HEK293 (cell line): ENCODE data around the gene KLHL7.

ENCODE experiments used
- CTCF ChIA-PET: fragments of 350-600 bp; formaldehyde crosslinking; extraction: SDS; loops from one replicate; lab custom pipeline; 2021; ENCODE audit warnings: antibody characterized with exemption; lab: Yijun Ruan, JAX
- POLR2A ChIA-PET: fragments of 300-600 bp; formaldehyde crosslinking; extraction: SDS; loops from one replicate; lab custom pipeline; 2020; ENCODE audit warnings: antibody characterized with exemption, inconsistent platforms; lab: Yijun Ruan, JAX
- H3K27ac ChIP-seq: fragments of 200-500 bp; sonication (Bioruptor generic); 2 replicates; pipeline ENCODE4 v1.5.1; 2014; ENCODE audit warnings: low read depth, low read length, control low read depth, inconsistent platforms; ENCODE audit errors: extremely low read depth
- H3K36me3 ChIP-seq, 2 experiments: fragments of 200-500 bp in 1 of 2; sonication (Bioruptor generic) in 1 of 2; 1 replicate in 1 of 2; 2 replicates in 1 of 2; pipeline ENCODE4 v1.5.1; 2014 to 2017; ENCODE audit warnings: inconsistent platforms in 2 of 2, low read length in 2 of 2; ENCODE audit not compliant: control insufficient read depth in 2 of 2, insufficient read depth in 1 of 2
- H3K4me1 ChIP-seq: fragments of 200-500 bp; sonication (Bioruptor generic); 2 replicates; pipeline ENCODE4 v1.5.1; 2014; ENCODE audit warnings: mild to moderate bottlenecking, low read length, inconsistent platforms; ENCODE audit not compliant: control insufficient read depth, insufficient read depth
- H3K4me3 ChIP-seq: 2 replicates; pipeline ENCODE4 v1.5.1; 2011; ENCODE audit warnings: low read depth, mild to moderate bottlenecking, control low read depth, low read length, moderate library complexity
- H3K9me3 ChIP-seq: fragments of 200-500 bp; sonication (Bioruptor generic); 2 replicates; pipeline ENCODE4 v1.5.1; 2014; ENCODE audit warnings: low read depth, low read length, inconsistent platforms; ENCODE audit not compliant: control insufficient read depth, insufficient read depth
- BCL11B ChIP-seq: fragments of 450-650 bp; formaldehyde crosslinking; IDR thresholded peaks from 2 replicates; pipeline ENCODE4 v1.5.1; 2016; ENCODE audit warnings: low read depth, missing biosample characterization, missing genetic modification characterization
- OVOL3 ChIP-seq: fragments of 450-650 bp; formaldehyde crosslinking; IDR thresholded peaks from 2 replicates; pipeline ENCODE4 v1.5.1; 2016; ENCODE audit warnings: missing biosample characterization, missing genetic modification characterization
- PBX3 ChIP-seq: sonication (generic); formaldehyde crosslinking; IDR thresholded peaks from 2 replicates; pipeline ENCODE4 v1.8.1; 2022; ENCODE audit warnings: mild to moderate bottlenecking, moderate library complexity, missing genetic modification reagents
- PRDM4 ChIP-seq: fragments of 450-650 bp; formaldehyde crosslinking; IDR thresholded peaks from 2 replicates; pipeline ENCODE4 v1.5.1; 2017; ENCODE audit warnings: missing biosample characterization, missing genetic modification characterization
- ZFP3 ChIP-seq: fragments of 450-650 bp; formaldehyde crosslinking; IDR thresholded peaks from 2 replicates; pipeline ENCODE4 v1.5.1; 2016; ENCODE audit warnings: low read depth, missing biosample characterization, missing genetic modification characterization
- ZFP37 ChIP-seq: fragments of 450-650 bp; formaldehyde crosslinking; IDR thresholded peaks from 2 replicates; pipeline ENCODE4 v1.5.1; 2016; ENCODE audit warnings: missing biosample characterization, missing genetic modification characterization
- ZNF132 ChIP-seq: fragments of 450-650 bp; formaldehyde crosslinking; IDR thresholded peaks from 2 replicates; pipeline ENCODE4 v1.5.1; 2017; ENCODE audit warnings: missing biosample characterization, missing genetic modification characterization, borderline replicate concordance
- ZNF211 ChIP-seq: fragments of 450-650 bp; formaldehyde crosslinking; IDR thresholded peaks from 2 replicates; pipeline ENCODE4 v1.5.1; 2016; ENCODE audit warnings: low read depth, missing biosample characterization, missing genetic modification characterization
- ZNF335 ChIP-seq: fragments of 450-650 bp; formaldehyde crosslinking; conservative IDR thresholded peaks from 2 replicates; pipeline ENCODE4 v1.5.1; 2016; ENCODE audit warnings: missing biosample characterization, missing genetic modification characterization
- ZNF416 ChIP-seq: fragments of 450-650 bp; formaldehyde crosslinking; IDR thresholded peaks from 2 replicates; pipeline ENCODE4 v1.5.1; 2016; ENCODE audit warnings: missing biosample characterization, missing genetic modification characterization
- ZNF514 ChIP-seq: fragments of 450-650 bp; formaldehyde crosslinking; IDR thresholded peaks from 2 replicates; pipeline ENCODE4 v1.5.1; 2016; ENCODE audit warnings: missing biosample characterization, missing genetic modification characterization
- ZNF529 ChIP-seq: fragments of 450-650 bp; formaldehyde crosslinking; IDR thresholded peaks from 2 replicates; pipeline ENCODE4 v1.5.1; 2017; ENCODE audit warnings: missing genetic modification characterization, missing biosample characterization; ENCODE audit not compliant: insufficient replicate concordance
- ZNF561 ChIP-seq: fragments of 450-650 bp; IDR thresholded peaks from 2 replicates; pipeline ENCODE4 v1.5.1; 2018; ENCODE audit warnings: missing biosample characterization, missing genetic modification characterization, borderline replicate concordance
- ZNF830 ChIP-seq: fragments of 450-650 bp; IDR thresholded peaks from 2 replicates; pipeline ENCODE4 v1.5.0; 2018; ENCODE audit warnings: missing biosample characterization, missing genetic modification characterization, low read depth, mild to moderate bottlenecking, moderate library complexity
- ZNF837 ChIP-seq: fragments of 450-650 bp; formaldehyde crosslinking; IDR thresholded peaks from 2 replicates; pipeline ENCODE4 v1.5.1; 2016; ENCODE audit warnings: missing biosample characterization, missing genetic modification characterization
- ZSCAN5A ChIP-seq: fragments of 450-650 bp; formaldehyde crosslinking; IDR thresholded peaks from 2 replicates; pipeline ENCODE4 v1.5.1; 2016; ENCODE audit warnings: missing biosample characterization, missing genetic modification characterization
- TF ChIP-seq, protein P1 (sequence below): fragments of 450-650 bp; formaldehyde crosslinking; IDR thresholded peaks from 2 replicates; pipeline ENCODE4 v1.5.1; 2017; ENCODE audit warnings: missing biosample characterization, missing genetic modification characterization

The KLHL7 gene

GRCh38 chr7:23214423-23214822 lies 108.8 kb downstream of the KLHL7 start:
- no peaks in the 10 kb centered on the region for H3K9me3 ChIP-seq
- TF ChIP-seq BCL11B (tag by site-specific recombination) (no peak), ZSCAN5A (tag by site-specific recombination) (no peak), ZFP3 (no peak), ZNF514 (tag by site-specific recombination) (no peak), ZNF132 (tag by site-specific recombination) (no peak), ZFP37 (tag by site-specific recombination) (no peak), OVOL3 (tag by site-specific recombination) (no peak), PRDM4 (tag by site-specific recombination) (no peak)
- no peak overlapping the region for H3K27ac ChIP-seq
- ChIA-PET POLR2A (no interaction called here), CTCF (no interaction called here)
- H3K4me3 ChIP-seq: no peak overlapping the region
- H3K4me1 ChIP-seq: no peaks in the 10 kb centered on the region
- H3K36me3 ChIP-seq: no peaks in the 10 kb centered on the region

GRCh38 chr7:23214938-23215337 lies 109.4 kb downstream of the KLHL7 start:
- no peaks in the 10 kb centered on the region for H3K4me1 ChIP-seq
- H3K4me3 ChIP-seq: no peak overlapping the region
- H3K9me3 ChIP-seq: no peaks in the 10 kb centered on the region
- POLR2A ChIA-PET: no interaction called here
- TF ChIP-seq ZNF416 (tag by site-specific recombination): no peak
- no peak for TF ChIP-seq ZNF211 (tag by site-specific recombination)
- TF ChIP-seq OVOL3 (tag by site-specific recombination): no peak
- TF ChIP-seq ZNF837 (tag by site-specific recombination): no peak
- H3K27ac ChIP-seq: no peak overlapping the region
- CTCF ChIA-PET: no interaction called here
- no peaks in the 10 kb centered on the region for H3K36me3 ChIP-seq

DNA sequence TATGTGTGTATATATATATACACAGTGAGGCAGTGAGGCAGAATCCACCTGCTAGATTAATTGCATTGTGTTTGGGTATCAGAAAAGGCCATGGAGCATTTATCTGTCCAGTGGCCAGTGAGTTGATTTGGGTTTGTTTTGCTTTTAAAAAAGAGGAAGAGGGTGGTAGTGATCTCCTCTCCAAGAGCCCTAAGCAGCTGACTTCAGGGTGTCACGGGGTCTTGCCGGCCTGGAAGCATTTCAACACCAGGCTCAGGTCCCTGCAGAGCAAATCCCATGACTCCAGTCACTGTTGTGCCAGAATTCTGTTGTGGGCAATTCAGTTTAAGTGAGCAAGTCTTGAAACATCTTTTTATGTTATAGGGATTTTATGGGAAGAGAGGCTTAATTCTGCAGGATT lies 110.4 kb downstream of the KLHL7 start:
- H3K4me1 ChIP-seq: no peaks in the 10 kb centered on the region
- ChIA-PET POLR2A (no interaction called here), CTCF (no interaction called here)
- H3K36me3 ChIP-seq: no peaks in the 10 kb centered on the region
- TF ChIP-seq, protein P1, sequence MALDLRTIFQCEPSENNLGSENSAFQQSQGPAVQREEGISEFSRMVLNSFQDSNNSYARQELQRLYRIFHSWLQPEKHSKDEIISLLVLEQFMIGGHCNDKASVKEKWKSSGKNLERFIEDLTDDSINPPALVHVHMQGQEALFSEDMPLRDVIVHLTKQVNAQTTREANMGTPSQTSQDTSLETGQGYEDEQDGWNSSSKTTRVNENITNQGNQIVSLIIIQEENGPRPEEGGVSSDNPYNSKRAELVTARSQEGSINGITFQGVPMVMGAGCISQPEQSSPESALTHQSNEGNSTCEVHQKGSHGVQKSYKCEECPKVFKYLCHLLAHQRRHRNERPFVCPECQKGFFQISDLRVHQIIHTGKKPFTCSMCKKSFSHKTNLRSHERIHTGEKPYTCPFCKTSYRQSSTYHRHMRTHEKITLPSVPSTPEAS (tag by site-specific recombination): no peak
- TF ChIP-seq ZNF561 (tag by site-specific recombination): no peak
- no peaks in the 10 kb centered on the region for H3K9me3 ChIP-seq
- no peak overlapping the region for H3K27ac ChIP-seq
- H3K4me3 ChIP-seq: no peak overlapping the region

DNA sequence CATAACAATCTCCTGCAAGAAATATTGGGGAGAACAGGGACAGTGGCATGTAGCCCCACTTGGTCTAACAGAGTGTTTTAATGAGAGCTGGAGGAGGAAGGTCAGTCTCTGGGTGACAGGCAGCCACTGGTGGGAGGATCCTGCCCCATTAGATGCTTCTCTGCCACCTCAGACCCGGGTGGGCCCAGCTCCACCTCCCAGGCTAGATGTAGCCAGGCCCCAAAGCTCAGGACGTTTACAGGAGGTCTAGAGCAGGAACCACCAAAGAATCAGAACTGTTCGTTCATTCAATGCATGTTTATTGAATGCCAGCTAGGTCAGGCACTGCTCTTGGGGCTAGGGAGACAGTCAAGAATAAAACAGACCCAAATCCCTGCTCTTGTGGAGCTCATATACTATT lies 112.6 kb downstream of the KLHL7 start:
- Histone ChIP-seq H3K4me3 (no peak overlapping the region), H3K36me3 (no peaks in the 10 kb centered on the region), H3K9me3 (no peaks in the 10 kb centered on the region), H3K4me1 (no peaks in the 10 kb centered on the region), H3K27ac (no peak overlapping the region)
- POLR2A ChIA-PET: no interaction called here
- CTCF ChIA-PET: interaction anchor here (0.7 kb wide), 1 partner anchor 59 kb away, joined by 3 read pairs; no protein-coding TSS in a partner anchor
- TF ChIP-seq ZNF529 (tag by site-specific recombination): no peak
- no peak for TF ChIP-seq ZNF335 (tag by site-specific recombination)
- TF ChIP-seq PBX3 (CRISPR knock-in tag): no peak
- no peak for TF ChIP-seq ZNF830
